ENCODE measurements around the gene USF1. TPM values are rescaled to one million over a fixed set of nuclear protein-coding genes. Genes with fewer than 3 reads are reported as not detected.

Gene USF1
- polyA plus RNA-seq, 1 donor (not counting 4 experiments of a cell fraction or from before 2014, with no cell fraction given) = 31.6 TPM

- H3K4me3 ChIP-seq (ENCODE audit: control insufficient read depth in 2 of 3, extremely low read depth in 1 of 3, insufficient read depth in 2 of 3, low read depth in 1 of 3, low read length in 3 of 3) = no peak overlapping the region
- H3K4me1 ChIP-seq (ENCODE audit: control insufficient read depth, extremely low read depth, insufficient read depth, low read length) = peaks cover 70% of the 10 kb centered on the region
- TF ChIP-seq EZH2 (IDR thresholded peaks at IDR 0.05; ENCODE audit: low read length) = no peak
- TF ChIP-seq CTCF (optimal IDR thresholded peaks at IDR 0.05 in 1 of 3, IDR thresholded peaks at IDR 0.05 in 1 of 3, conservative IDR thresholded peaks at IDR 0.05 in 1 of 3; ENCODE audit: extremely low read depth in 1 of 3, insufficient read depth in 2 of 3, low read length in 3 of 3) = no peak
- no peak overlapping the region for H3K27ac ChIP-seq (ENCODE audit: control insufficient read depth, insufficient read depth, low read length)
- no peak overlapping the region for H3K9ac ChIP-seq (ENCODE audit: control insufficient read depth, extremely low read depth, insufficient read depth, low read length)
- H3K4me2 ChIP-seq (ENCODE audit: control insufficient read depth, extremely low read depth, insufficient read depth, low read depth, low read length) = no peak overlapping the region
- H3K9me3 ChIP-seq (ENCODE audit: control insufficient read depth, low read depth, low read length) = no peaks in the 10 kb centered on the region
- FAIRE-seq = no peak
- DNase-seq (ENCODE audit: low read depth, low spot score) = no peak
- no peaks in the 10 kb centered on the region for H3K27me3 ChIP-seq (ENCODE audit: control insufficient read depth, extremely low read depth, insufficient read depth, low read length)
- H2AFZ ChIP-seq (ENCODE audit: control insufficient read depth, low read length) = no peak overlapping the region
- H3K9me1 ChIP-seq (ENCODE audit: control insufficient read depth, extremely low read depth, insufficient read depth, low read length) = no peaks in the 10 kb centered on the region
- no peaks in the 10 kb centered on the region for H3K36me3 ChIP-seq (ENCODE audit: control insufficient read depth in 2 of 2, extremely low read depth in 1 of 2, insufficient read depth in 2 of 2, low read length in 2 of 2)
- dilution Hi-C loops (cut with MboI; ENCODE audit: extremely low pct_ligation_motif_present, low sequenced_read_pairs) = no loop called here
- no peaks in the 10 kb centered on the region for H3K79me2 ChIP-seq (ENCODE audit: control insufficient read depth, insufficient read depth, low read length)
- no peaks in the 10 kb centered on the region for H4K20me1 ChIP-seq (ENCODE audit: control insufficient read depth, extremely low read depth, insufficient read depth, low read length)
Observed at GRCh38 chr1:161084597-161084988, 38.8 kb upstream of the USF1 start.

- Histone ChIP-seq H3K27me3 (ENCODE audit: control insufficient read depth, extremely low read depth, insufficient read depth, low read length) (no peaks in the 10 kb centered on the region), H3K9me3 (ENCODE audit: control insufficient read depth, low read depth, low read length) (no peaks in the 10 kb centered on the region), H3K9me1 (ENCODE audit: control insufficient read depth, extremely low read depth, insufficient read depth, low read length) (no peaks in the 10 kb centered on the region), H3K4me1 (ENCODE audit: control insufficient read depth, extremely low read depth, insufficient read depth, low read length) (peaks cover 63% of the 10 kb centered on the region), H3K79me2 (ENCODE audit: control insufficient read depth, insufficient read depth, low read length) (no peaks in the 10 kb centered on the region), H3K4me3 (ENCODE audit: control insufficient read depth in 2 of 3, extremely low read depth in 1 of 3, insufficient read depth in 2 of 3, low read depth in 1 of 3, low read length in 3 of 3) (peak overlapping the region in 1 of 3 experiments; percentile 9), H3K9ac (ENCODE audit: control insufficient read depth, extremely low read depth, insufficient read depth, low read length) (peak overlapping the region; percentile 38), H3K36me3 (ENCODE audit: control insufficient read depth in 2 of 2, extremely low read depth in 1 of 2, insufficient read depth in 2 of 2, low read length in 2 of 2) (no peaks in the 10 kb centered on the region), H2AFZ (ENCODE audit: control insufficient read depth, low read length) (no peak overlapping the region), H3K4me2 (ENCODE audit: control insufficient read depth, extremely low read depth, insufficient read depth, low read depth, low read length) (peak overlapping the region; percentile 67), H3K27ac (ENCODE audit: control insufficient read depth, insufficient read depth, low read length) (peak overlapping the region; percentile 92), H4K20me1 (ENCODE audit: control insufficient read depth, extremely low read depth, insufficient read depth, low read length) (no peaks in the 10 kb centered on the region)
- DNase-seq (ENCODE audit: low read depth, low spot score) = no peak
- dilution Hi-C loops (cut with MboI; ENCODE audit: extremely low pct_ligation_motif_present, low sequenced_read_pairs) = no loop called here
- peak; percentile 34 for FAIRE-seq
- TF ChIP-seq CTCF (optimal IDR thresholded peaks at IDR 0.05 in 1 of 3, IDR thresholded peaks at IDR 0.05 in 1 of 3, conservative IDR thresholded peaks at IDR 0.05 in 1 of 3; ENCODE audit: extremely low read depth in 1 of 3, insufficient read depth in 2 of 3, low read length in 3 of 3) = no peak
Observed at GRCh38 chr1:161083748-161084596, 38.2 kb upstream of the USF1 start.

Measured in keratinocyte (primary cell).